C4-2B (cell line): ENCODE results near the gene KRT79.

Experiments used
- ZFX ChIP-seq: fragments of 450-650 bp; IDR thresholded peaks from 2 replicates; pipeline ENCODE4 v1.6.1; 2017
- TF ChIP-seq, protein P1 (sequence below): fragments of 450-650 bp; conservative IDR thresholded peaks from 2 replicates; pipeline ENCODE4 v1.5.1; 2017; ENCODE audit warnings: mild to moderate bottlenecking

DNA sequence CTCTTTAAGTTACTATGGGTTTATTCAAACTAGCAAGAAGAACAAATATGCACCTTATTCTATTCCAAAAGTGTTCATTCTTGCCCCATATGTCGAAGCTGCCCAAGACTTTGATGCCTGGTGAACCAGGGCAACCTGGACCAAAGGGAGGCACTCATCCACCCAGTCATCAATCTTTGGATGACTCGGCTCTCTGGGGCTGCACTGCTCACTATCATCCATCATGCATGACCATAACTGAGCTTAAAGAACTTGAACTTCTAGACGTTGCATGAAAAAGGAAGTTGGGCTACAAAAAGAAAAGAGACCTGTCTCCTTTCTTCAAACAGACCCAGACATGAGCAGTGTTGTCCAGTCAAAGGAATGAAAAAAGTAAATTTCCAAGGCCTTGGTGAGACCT, 21.4 kb downstream of the KRT79 start:
- TF ChIP-seq, protein P1, sequence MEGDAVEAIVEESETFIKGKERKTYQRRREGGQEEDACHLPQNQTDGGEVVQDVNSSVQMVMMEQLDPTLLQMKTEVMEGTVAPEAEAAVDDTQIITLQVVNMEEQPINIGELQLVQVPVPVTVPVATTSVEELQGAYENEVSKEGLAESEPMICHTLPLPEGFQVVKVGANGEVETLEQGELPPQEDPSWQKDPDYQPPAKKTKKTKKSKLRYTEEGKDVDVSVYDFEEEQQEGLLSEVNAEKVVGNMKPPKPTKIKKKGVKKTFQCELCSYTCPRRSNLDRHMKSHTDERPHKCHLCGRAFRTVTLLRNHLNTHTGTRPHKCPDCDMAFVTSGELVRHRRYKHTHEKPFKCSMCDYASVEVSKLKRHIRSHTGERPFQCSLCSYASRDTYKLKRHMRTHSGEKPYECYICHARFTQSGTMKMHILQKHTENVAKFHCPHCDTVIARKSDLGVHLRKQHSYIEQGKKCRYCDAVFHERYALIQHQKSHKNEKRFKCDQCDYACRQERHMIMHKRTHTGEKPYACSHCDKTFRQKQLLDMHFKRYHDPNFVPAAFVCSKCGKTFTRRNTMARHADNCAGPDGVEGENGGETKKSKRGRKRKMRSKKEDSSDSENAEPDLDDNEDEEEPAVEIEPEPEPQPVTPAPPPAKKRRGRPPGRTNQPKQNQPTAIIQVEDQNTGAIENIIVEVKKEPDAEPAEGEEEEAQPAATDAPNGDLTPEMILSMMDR, result no peak
- no peak for TF ChIP-seq ZFX
